ENCODE measurements around the gene RSRC2. TPM values are rescaled to one million over a fixed set of nuclear protein-coding genes. Genes with fewer than 3 reads are reported as not detected.
"Not testable (repeated sequence)": the region's sequence is repeated elsewhere in the genome, so short reads cannot be mapped to it uniquely, and the experiment has no call there.

Gene RSRC2
- total RNA-seq, 1 donor from 2014 or later: 126 TPM

GRCh38 chr12:122513660-122514059 is 13.1 kb downstream of the RSRC2 start:
- Mint-ChIP-seq H3K4me1 (no peaks in the 10 kb centered on the region), H3K36me3 (ENCODE audit: low read depth) (peaks cover 89% of the 10 kb centered on the region), H3K4me3 (no peak overlapping the region), H3K27me3 (no peaks in the 10 kb centered on the region), H3K27ac (no peak overlapping the region), H3K9me3 (no peaks in the 10 kb centered on the region)
- intact Hi-C loops (cut with micrococcal nuclease): no loop called here
- no peak for TF ChIP-seq CTCF (IDR thresholded peaks at IDR 0.05)
- CTCF ChIA-PET: no interaction called here
- POLR2A ChIA-PET: interaction anchor here (0.8 to 3.9 kb wide), 4 partner anchors 9 to 13 kb away, joined by 3 to 23 read pairs (median 12); partner anchors contain the start of genes KNTC1, RSRC2 and ZCCHC8
- ATAC-seq (ENCODE audit: low read depth) (no peak), DNase-seq (no peak)

- H3K9me3 Mint-ChIP-seq; H3K27me3 Mint-ChIP-seq; H3K27ac Mint-ChIP-seq; ATAC-seq (ENCODE audit: low read depth); H3K4me3 Mint-ChIP-seq; intact Hi-C loops (cut with micrococcal nuclease); H3K4me1 Mint-ChIP-seq; DNase-seq: not testable (repeated sequence)
- peaks cover 90% of the 10 kb centered on the region for H3K36me3 Mint-ChIP-seq (ENCODE audit: low read depth)
- CTCF ChIA-PET: interaction anchor here (0.6 kb wide), 1 partner anchor 106 kb away, joined by 4 read pairs; no protein-coding TSS in a partner anchor
- POLR2A ChIA-PET: interaction anchor here (0.6 to 3.9 kb wide), 4 partner anchors 10 to 14 kb away, joined by 3 to 23 read pairs (median 12); partner anchors contain the start of genes KNTC1, RSRC2 and ZCCHC8
Measured at GRCh38 chr12:122513028-122513427, 13.7 kb downstream of the RSRC2 start.

GRCh38 chr12:122508163-122508562 is 18.6 kb downstream of the RSRC2 start:
- Mint-ChIP-seq H3K4me1 (no peaks in the 10 kb centered on the region), H3K36me3 (ENCODE audit: low read depth) (peaks cover 88% of the 10 kb centered on the region), H3K27ac (no peak overlapping the region), H3K27me3 (no peaks in the 10 kb centered on the region), H3K9me3 (no peaks in the 10 kb centered on the region), H3K4me3 (no peak overlapping the region)
- intact Hi-C loops (cut with micrococcal nuclease): no loop called here
- no peak for TF ChIP-seq CTCF (IDR thresholded peaks at IDR 0.05)
- ChIA-PET POLR2A (interaction anchor here (1.3 kb wide), 1 partner anchor 12 kb away, joined by 4 read pairs; no protein-coding TSS in a partner anchor), CTCF (no interaction called here)
- DNase-seq (no peak), ATAC-seq (ENCODE audit: low read depth) (no peak)

GRCh38 chr12:122506393-122506938 is 20.3 kb downstream of the RSRC2 start:
- DNase-seq (no peak), ATAC-seq (ENCODE audit: low read depth) (no peak)
- Mint-ChIP-seq H3K9me3 (no peaks in the 10 kb centered on the region), H3K4me3 (no peak overlapping the region), H3K27ac (peak overlapping the region; percentile 24), H3K36me3 (ENCODE audit: low read depth) (peaks cover 84% of the 10 kb centered on the region), H3K4me1 (peaks cover 10% of the 10 kb centered on the region), H3K27me3 (no peaks in the 10 kb centered on the region)
- CTCF ChIA-PET: no interaction called here
- intact Hi-C loops (cut with micrococcal nuclease): no loop called here
- POLR2A ChIA-PET: interaction anchor here (0.8 kb wide), 1 partner anchor 21 kb away, joined by 3 read pairs; no protein-coding TSS in a partner anchor
- TF ChIP-seq CTCF (IDR thresholded peaks at IDR 0.05): no peak

- ChIA-PET CTCF (no interaction called here), POLR2A (interaction anchor here (1.2 kb wide), 1 partner anchor 21 kb away, joined by 4 read pairs; the partner anchor contains the start of genes KNTC1 and RSRC2)
- no peak overlapping the region for H3K27ac Mint-ChIP-seq
- peaks cover 19% of the 10 kb centered on the region for H3K4me1 Mint-ChIP-seq
- no peaks in the 10 kb centered on the region for H3K27me3 Mint-ChIP-seq
- intact Hi-C loops (cut with micrococcal nuclease): no loop called here
- DNase-seq (no peak), ATAC-seq (ENCODE audit: low read depth) (no peak)
- no peaks in the 10 kb centered on the region for H3K9me3 Mint-ChIP-seq
- H3K36me3 Mint-ChIP-seq (ENCODE audit: low read depth): peaks cover 82% of the 10 kb centered on the region
- no peak overlapping the region for H3K4me3 Mint-ChIP-seq
- no peak for TF ChIP-seq CTCF (IDR thresholded peaks at IDR 0.05)
Measured at GRCh38 chr12:122505419-122506051, 21.2 kb downstream of the RSRC2 start.

All from activated B cell treated with CpG ODN at 0.5 μM for 24 hours (primary cell).